ENCODE measurements around the gene RASL12.
"Not testable (repeated sequence)": the region's sequence is repeated elsewhere in the genome, so short reads cannot be mapped to it uniquely, and the experiment has no call there.

The RASL12 gene

DNA sequence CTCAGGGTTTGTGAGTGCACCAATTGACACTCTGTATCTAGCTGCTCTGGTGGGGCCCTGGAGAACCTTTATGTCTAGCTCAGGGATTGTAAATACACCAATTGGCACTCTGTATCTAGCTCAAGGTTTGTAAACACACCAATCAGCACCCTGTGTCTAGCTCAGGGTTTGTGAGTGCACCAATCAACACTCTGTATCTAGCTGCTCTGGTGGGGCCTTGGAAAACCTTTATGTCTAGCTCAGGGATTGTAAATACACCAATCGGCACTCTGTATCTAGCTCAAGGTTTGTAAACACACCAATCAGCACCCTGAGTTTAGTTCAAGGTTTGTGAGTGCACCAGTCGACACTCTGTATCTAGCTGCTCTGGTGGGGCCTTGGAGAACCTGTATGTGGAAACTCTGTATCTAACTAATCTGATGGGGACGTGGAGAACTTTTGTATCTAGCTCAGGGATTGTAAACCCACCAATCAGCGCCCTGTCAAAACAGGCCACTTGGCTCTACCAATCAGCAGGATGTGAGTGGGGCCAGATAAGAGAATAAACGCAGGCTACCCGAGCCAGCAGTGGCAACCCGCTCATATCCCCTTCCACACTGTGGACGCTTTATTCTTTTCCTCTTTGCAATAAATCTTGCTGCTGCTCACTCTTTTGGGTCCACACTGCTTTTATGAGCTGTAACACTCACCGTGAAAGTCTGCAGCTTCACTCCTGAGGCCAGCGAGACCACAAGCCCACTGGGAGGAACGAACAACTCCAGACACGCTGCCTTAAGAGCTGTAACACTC lies 8.0 kb upstream of the RASL12 start:
- in situ Hi-C loops (cut with HindIII; ENCODE audit: low sequenced_read_pairs), result not testable (repeated sequence)

DNA sequence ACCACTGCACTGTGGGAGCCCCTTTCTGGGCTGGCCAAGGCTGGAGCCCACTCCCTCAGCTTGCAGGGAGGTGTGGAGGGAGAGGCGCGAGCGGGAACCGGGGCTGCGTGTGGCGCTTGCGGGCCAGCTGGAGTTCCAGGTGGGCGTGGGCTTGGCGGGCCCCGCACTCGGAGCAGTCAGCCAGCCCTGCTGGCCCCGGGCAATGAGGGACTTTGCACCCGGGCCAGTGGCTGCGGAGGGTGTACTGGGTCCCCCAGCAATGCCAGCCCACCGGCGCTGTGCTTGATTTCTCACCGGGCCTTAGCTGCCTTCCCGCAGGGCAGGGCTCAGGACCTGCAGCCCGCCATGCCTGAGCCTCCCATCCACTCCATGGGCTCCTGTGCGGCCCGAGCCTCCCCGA lies 7.2 kb upstream of the RASL12 start:
- in situ Hi-C loops (cut with HindIII; ENCODE audit: low sequenced_read_pairs), result not testable (repeated sequence)

- in situ Hi-C loops (cut with HindIII; ENCODE audit: low sequenced_read_pairs), result no loop called here
Measured at GRCh38 chr15:65072617-65073016, 4.8 kb upstream of the RASL12 start.

DNA sequence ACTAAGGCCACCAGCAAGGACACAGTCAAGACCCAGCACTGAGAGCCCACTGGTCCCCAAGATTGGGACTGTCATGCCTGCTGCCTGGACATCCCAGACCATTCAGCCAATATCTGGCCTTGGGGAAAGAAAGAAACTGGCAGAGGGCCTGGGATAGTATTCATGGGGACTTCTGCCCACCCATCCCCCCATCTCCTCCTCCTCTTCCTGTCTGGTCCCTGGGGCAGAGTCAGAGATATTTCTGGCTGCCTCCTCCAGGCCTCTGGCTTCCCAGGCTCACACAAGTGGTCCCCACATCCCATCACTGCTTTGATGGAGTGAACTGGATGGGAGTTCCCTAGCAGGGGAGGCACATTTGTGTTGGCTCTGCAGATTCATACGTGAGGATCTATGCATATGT lies 4.2 kb upstream of the RASL12 start:
- in situ Hi-C loops (cut with HindIII; ENCODE audit: low sequenced_read_pairs), result no loop called here

DNA sequence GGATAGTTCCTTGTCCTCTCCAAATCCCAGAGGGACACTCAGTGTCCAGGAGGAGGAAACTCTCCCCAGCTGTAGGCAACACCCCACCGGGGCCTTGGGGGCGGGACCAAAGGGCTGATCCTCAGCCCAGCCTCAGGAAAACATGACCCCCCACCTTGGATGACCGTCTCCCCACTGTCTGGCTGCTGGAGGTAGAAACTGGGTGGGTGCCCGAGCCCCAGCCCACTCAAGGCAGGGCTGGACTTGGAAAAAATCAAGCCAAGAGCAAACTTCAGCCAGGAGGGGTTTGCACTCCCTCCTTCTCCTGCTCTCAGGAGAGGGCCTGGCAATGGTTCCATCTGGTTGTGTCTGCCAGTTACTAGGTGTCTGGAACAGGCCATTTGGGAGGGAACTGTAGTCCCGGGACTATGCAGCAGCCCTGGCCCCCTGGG lies 3.6 kb upstream of the RASL12 start:
- in situ Hi-C loops (cut with HindIII; ENCODE audit: low sequenced_read_pairs), result no loop called here

DNA sequence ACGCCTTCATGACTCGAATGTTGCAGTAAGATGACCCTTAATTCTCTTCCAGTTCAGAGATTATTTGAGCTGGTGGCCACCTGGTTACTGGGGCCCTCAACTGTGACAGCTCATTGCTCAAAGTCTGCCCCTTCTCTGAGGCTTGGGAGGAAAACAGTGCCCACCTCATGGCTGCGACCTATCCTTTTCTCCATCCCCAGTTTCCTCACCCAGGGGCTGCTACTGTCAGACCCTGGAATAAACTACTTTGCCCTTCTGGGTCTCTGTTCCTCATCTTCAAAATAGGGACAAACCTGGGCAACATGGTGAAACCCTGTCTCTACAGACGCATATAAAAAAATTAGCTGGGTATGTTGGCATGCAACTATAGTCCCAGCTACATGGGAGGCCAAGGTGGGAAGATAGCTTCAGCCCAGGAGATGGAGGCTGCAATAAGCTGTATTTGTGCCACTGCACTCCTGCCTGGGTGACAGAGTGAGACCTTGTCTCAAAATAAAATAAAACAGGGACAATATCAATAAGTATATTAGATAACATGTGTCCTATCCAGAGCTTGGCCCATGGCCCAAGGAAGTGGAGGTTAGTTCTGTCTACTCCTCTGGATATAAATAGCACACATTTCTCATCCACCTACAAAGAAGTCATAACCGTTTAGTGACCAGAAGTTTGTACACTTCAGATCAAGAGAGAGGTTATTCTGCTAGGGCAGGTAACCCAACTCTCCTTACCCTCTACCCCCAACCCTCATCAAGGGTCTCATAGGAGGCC lies 2.2 kb upstream of the RASL12 start:
- in situ Hi-C loops (cut with HindIII; ENCODE audit: low sequenced_read_pairs), result no loop called here

DNA sequence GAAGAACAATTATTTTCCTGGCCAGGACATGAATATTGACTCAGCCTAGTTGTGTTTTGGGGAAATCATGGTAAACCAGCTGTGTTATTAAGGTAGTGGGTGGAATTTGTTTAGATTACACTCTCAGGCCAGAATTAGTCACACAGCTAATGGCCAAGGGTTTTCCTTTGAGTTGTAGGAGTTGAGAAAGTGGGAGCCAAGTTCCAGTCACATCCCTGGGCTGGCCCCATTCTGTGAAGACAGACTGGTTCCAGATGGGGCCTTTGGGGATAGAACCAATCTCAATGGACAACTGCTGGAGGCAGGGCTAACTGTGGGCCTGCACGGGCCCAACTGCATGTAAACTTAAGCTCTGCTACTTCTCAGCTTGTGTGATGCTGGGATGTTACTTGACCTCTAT lies 1.4 kb upstream of the RASL12 start:
- in situ Hi-C loops (cut with HindIII; ENCODE audit: low sequenced_read_pairs), result no loop called here

GRCh38 chr15:65068403-65068788 lies 605 bp upstream of the RASL12 start:
- in situ Hi-C loops (cut with HindIII; ENCODE audit: low sequenced_read_pairs), result no loop called here

GRCh38 chr15:65067317-65067644 lies 510 bp downstream of the RASL12 start:
- in situ Hi-C loops (cut with HindIII; ENCODE audit: low sequenced_read_pairs), result no loop called here

DNA sequence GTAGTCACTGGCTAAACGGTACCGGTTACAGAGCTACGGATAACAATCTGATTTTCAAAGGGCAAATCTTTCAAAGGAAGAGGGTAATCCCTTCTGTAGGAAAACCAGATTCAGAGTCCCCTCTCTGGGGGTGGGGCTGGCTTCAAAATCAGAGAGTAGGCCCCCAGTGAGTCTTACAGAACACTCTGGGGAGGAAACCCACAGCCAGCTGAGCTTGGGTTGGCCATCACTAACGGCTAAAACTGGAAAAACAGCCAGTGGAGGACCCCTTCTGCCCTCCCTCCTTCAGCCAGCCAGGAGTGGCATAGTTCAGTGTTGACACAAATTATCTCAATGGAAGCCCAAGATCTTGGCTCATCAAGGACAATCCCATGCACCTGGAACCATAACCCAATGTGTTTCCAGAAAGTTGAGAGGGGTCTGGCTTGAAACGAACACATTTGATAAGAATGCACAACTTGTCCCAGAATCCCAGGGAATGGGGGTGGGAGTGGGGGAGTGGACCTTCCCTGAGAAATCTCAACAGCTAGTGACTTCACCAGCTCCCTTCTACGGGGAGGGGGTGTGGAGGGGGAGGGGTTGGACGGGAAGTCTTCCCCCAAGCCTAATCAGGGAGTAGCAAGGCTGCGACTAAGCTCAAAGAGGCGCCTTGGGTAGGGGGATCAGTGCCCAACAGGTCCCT lies 1.0 kb downstream of the RASL12 start:
- in situ Hi-C loops (cut with HindIII; ENCODE audit: low sequenced_read_pairs), result no loop called here

- in situ Hi-C loops (cut with HindIII; ENCODE audit: low sequenced_read_pairs), result no loop called here
Measured at GRCh38 chr15:65066001-65066634, 1.7 kb downstream of the RASL12 start.

DNA sequence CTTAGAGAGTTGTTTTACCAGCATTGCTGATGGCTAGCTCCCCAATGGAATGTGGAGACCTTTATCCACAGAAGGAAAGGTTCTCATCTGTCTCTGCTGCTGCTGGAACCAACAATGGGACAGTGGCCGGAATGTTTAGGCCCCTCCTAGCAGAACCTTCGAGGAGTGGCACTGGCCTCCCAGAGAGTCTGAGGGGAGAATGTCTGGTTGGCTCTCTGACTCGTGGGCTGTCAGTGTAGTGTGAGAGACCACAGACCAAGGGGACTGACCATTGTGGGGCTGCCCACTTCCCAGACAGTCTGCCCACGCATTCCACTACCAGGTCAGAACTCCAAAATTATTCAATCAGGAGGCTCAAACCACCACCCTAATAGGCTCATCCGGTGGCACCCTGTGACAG lies 5.1 kb downstream of the RASL12 start:
- in situ Hi-C loops (cut with HindIII; ENCODE audit: low sequenced_read_pairs), result no loop called here

- in situ Hi-C loops (cut with HindIII; ENCODE audit: low sequenced_read_pairs), result no loop called here
Measured at GRCh38 chr15:65062061-65062460, 5.7 kb downstream of the RASL12 start.

DNA sequence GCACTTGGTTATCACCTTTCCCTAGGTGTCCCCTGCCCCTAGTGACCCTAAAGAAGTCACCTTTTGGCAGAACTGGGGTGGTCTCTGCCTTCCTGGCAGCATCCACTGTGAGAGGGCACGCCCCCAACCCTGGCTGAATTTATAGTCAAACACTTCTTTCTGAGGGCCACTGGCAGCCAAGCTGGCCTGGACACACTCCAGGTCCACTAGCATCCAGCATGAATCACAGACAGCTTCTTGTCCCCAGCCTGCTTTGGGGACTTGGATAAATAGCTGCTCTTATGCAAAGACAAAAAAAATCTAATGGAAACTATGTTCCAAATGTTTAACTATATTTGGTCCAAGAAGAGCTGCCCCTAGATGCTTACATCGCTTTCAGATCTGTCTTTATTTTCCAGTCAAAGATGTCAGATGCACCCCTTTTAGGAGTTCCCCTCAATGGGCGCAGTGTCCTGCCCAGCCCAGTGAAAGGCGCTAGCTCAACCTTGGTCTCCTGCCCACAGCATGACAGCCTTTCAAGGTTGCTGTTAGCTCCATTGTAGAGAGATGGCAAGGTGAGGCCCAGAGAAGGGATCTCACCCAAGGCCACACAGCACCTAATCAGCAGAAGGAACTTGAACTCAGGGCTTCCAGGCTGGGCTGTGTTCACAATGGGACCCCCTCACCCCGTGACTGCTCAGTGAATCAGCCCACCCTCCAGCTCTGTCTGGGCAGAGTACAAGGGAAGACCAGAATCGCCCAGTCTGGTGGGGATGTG lies 7.0 kb downstream of the RASL12 start:
- in situ Hi-C loops (cut with HindIII; ENCODE audit: low sequenced_read_pairs), result no loop called here

GRCh38 chr15:65059931-65060596 lies 7.7 kb downstream of the RASL12 start:
- in situ Hi-C loops (cut with HindIII; ENCODE audit: low sequenced_read_pairs), result no loop called here

DNA sequence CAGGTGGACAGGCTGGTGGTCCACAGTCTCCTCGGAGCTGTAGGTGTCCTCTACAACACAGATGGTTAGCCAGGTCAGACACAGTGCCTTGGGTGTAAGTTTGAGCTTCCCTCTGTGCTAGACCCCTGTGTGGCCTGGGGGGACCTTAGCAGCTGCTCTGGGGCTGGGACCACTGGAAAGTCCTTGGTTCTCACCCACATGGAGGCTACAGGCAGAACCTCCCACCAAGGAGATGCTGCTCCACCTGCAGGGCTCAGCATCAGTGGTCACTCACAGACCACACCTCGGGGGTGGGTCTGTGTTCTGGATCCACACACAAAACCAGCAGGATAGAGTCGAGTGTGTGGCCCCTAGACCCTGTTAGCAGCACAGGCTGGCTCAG lies 8.4 kb downstream of the RASL12 start:
- in situ Hi-C loops (cut with HindIII; ENCODE audit: low sequenced_read_pairs), result no loop called here

- in situ Hi-C loops (cut with HindIII; ENCODE audit: low sequenced_read_pairs), result no loop called here
Measured at GRCh38 chr15:65058394-65059368, 9.1 kb downstream of the RASL12 start.

GRCh38 chr15:65057549-65057940 lies 10.2 kb downstream of the RASL12 start:
- in situ Hi-C loops (cut with HindIII; ENCODE audit: low sequenced_read_pairs), result no loop called here

Measured in endothelial cell of hepatic sinusoid (primary cell).